Epithelial cell of proximal tubule (primary cell): ENCODE results near the gene TMEM263. TPM values are rescaled to one million over a fixed set of nuclear protein-coding genes. Genes with fewer than 3 reads are reported as not detected.
"Not testable (repeated sequence)": the region's sequence is repeated elsewhere in the genome, so short reads cannot be mapped to it uniquely, and the experiment has no call there.

Experiments used
- DNase-seq: peaks from one replicate; pipeline ENCODE4 v3.0.0-alpha.2; 2011; ENCODE audit warnings: low read depth
- H3K4me3 ChIP-seq: 2 replicates; pipeline ENCODE4 v1.5.1; 2011; ENCODE audit warnings: low read depth, mild to moderate bottlenecking, low read length
- total RNA-seq: library from RNA; depleted of rRNA; stranded (reverse); fragments of >200 nt; gene quantifications from 2 replicates; pipeline ENCODE4 v1.2.3, GENCODE V29; 2015
- TF ChIP-seq, protein P1 (sequence below): conservative IDR thresholded peaks from 2 replicates; pipeline ENCODE4 v1.5.1; 2012; ENCODE audit warnings: low read depth, mild to moderate bottlenecking, low read length

Gene TMEM263
- total RNA-seq, 1 donor from 2014 or later = 40.1 TPM

GRCh38 chr12:106986135-106986534 is 30.4 kb downstream of the TMEM263 start:
- H3K4me3 ChIP-seq = peak overlapping the region; percentile 75
- TF ChIP-seq, protein P1, sequence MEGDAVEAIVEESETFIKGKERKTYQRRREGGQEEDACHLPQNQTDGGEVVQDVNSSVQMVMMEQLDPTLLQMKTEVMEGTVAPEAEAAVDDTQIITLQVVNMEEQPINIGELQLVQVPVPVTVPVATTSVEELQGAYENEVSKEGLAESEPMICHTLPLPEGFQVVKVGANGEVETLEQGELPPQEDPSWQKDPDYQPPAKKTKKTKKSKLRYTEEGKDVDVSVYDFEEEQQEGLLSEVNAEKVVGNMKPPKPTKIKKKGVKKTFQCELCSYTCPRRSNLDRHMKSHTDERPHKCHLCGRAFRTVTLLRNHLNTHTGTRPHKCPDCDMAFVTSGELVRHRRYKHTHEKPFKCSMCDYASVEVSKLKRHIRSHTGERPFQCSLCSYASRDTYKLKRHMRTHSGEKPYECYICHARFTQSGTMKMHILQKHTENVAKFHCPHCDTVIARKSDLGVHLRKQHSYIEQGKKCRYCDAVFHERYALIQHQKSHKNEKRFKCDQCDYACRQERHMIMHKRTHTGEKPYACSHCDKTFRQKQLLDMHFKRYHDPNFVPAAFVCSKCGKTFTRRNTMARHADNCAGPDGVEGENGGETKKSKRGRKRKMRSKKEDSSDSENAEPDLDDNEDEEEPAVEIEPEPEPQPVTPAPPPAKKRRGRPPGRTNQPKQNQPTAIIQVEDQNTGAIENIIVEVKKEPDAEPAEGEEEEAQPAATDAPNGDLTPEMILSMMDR = no peak
- DNase-seq = no peak

DNA sequence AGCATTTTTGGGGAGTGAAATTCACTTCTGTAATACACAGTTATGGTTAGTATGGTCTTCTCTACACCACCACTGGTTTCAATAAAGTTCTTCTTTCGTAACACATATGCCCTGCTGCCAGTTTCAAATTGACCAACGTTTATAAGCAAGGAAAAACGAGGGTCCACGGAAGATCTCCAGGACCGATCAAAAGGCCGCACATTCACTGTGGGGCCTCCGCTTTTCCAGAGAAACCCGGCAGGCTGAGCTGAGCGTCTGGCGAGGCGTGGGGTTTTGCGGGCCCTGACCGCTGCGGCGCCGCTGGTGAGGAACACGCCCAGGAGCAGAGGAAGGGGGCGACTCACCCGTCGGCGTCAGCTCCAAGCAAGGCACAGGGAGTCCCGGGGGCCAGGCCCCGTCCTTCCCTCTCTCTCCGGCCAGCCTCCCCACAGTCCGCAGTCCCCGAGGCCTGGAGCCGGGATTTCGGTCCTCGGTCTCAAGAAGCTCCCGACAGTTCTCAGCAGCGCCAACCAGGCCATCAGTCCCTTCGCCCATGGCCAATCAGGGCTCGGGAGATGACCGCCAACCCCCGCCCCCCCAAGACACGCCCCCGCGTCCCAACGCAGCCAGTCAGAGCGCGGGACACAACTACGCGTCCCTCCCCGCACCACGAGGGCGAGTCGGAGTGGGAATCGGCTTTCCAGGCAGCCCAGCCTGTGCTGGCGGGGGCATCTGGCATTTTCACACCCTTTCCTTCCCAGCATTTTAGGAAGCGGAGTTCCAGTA is 31.1 kb downstream of the TMEM263 start, which contains the start of gene MTERF2:
MTERF2 (minus strand) TSS at position 522 of the 765 bp plus-strand sequence. CDS start 8,432 bp downstream, outside the sequence.
- H3K4me3 ChIP-seq = peak within 1 kb of the TSS; percentile 75
- no peak for DNase-seq
- TF ChIP-seq, protein P1 = no peak

GRCh38 chr12:106987846-106988245 is 32.1 kb downstream of the TMEM263 start:
- TF ChIP-seq, protein P1 = no peak
- H3K4me3 ChIP-seq = peak overlapping the region; percentile 75
- DNase-seq = no peak

GRCh38 chr12:106994579-106995220 is 39.0 kb downstream of the TMEM263 start:
- no peak for DNase-seq
- H3K4me3 ChIP-seq = no peak overlapping the region
- TF ChIP-seq, protein P1 = no peak

GRCh38 chr12:106996102-106996501 is 40.4 kb downstream of the TMEM263 start:
- DNase-seq, H3K4me3 ChIP-seq: not testable (repeated sequence)

DNA sequence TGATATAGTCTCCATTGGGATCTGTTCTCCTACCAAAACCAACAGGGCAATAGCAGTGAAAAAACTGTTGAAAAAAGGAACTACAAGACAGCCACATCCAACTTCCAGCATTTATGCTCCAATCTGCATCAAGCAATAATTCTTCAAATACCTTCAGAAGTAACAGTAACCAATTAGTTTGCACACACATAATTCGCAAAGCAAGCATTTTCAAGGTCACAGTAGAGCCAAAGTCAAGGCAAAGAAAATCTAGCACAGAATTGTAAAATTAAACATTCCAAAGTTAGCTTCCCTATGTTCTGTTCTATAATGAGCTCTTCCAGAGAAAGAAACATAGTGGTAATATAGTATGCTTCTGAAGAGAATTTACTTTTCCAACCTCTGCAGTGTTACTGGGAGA is 42.2 kb downstream of the TMEM263 start:
- DNase-seq = no peak
- H3K4me3 ChIP-seq = no peak overlapping the region
- TF ChIP-seq, protein P1 = no peak

- no peak overlapping the region for H3K4me3 ChIP-seq
- TF ChIP-seq, protein P1 = no peak
- DNase-seq = no peak
These were observed 43.7 kb downstream of the TMEM263 start for GRCh38 chr12:106999446-106999845.

DNA sequence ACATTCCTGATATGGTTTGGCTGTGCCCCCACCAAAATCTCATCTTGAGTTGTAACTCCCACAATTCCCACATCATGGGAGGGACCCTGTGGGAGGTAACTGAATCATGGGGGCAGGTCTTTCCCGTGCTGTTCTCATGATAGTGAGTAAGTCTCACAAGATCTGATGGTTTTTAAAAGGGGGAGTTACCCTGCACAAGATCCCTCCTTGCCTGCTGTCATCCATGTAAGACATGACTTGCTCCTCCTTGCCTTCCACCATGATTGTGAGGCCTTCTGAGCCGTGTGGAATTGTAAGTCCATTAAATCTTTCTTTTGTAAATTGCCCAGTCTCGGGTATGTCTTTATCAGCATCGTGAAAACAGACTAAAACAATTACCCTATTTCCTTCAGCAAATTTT is 47.0 kb downstream of the TMEM263 start:
- not testable (repeated sequence) for DNase-seq, H3K4me3 ChIP-seq
